Mononuclear cell (primary cell): ENCODE data around the gene APELA. TPM values are rescaled to one million over a fixed set of nuclear protein-coding genes. Genes with fewer than 3 reads are reported as not detected.
"Not testable (repeated sequence)": the region's sequence is repeated elsewhere in the genome, so short reads cannot be mapped to it uniquely, and the experiment has no call there.

Experiments
- H3K27me3 ChIP-seq: 2 replicates; pipeline ENCODE4 v1.6.0; 2011; ENCODE audit warnings: low read length, control low read depth; ENCODE audit not compliant: insufficient read depth
- H3K4me1 ChIP-seq: 2 replicates; pipeline ENCODE4 v1.5.1; 2011; ENCODE audit warnings: mild to moderate bottlenecking, low read length, control low read depth; ENCODE audit not compliant: insufficient read depth
- H3K4me3 ChIP-seq: 2 replicates; pipeline ENCODE4 v1.5.1; 2011; ENCODE audit warnings: mild to moderate bottlenecking, low read length, moderate library complexity
- H3K9me3 ChIP-seq: 2 replicates; pipeline ENCODE4 v1.5.1; 2011; ENCODE audit warnings: low read depth, mild to moderate bottlenecking, control low read depth, low read length
- total RNA-seq: library from RNA; depleted of rRNA; stranded (reverse); fragments of >200 nt; gene quantifications from one replicate; pipeline ENCODE4 v1.2.3, GENCODE V29; 2012

APELA gene
- total RNA-seq, 1 donor, result not detected

DNA sequence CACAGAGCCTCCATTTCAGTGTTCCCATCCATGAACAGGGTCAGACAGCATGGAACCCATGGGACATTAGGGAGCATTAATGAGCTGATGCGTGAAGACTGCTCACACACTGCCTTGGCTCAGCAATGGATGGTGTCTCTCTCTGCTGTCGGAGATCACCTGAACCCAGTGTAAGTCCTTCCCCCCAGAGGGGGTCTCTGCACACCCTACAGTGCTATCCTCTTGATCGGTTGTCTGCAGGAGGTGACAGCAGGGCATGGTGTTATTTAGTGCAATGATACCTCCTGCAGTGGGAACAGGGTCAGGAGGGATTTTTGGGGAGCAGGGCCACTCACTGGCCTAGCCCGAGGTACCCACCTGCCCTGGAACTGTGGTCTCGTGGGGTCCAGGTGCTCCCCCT, 25.6 kb downstream of the APELA start:
- H3K9me3 ChIP-seq, result no peaks in the 10 kb centered on the region
- H3K4me3 ChIP-seq, result no peak overlapping the region
- no peaks in the 10 kb centered on the region for H3K27me3 ChIP-seq
- no peaks in the 10 kb centered on the region for H3K4me1 ChIP-seq

DNA sequence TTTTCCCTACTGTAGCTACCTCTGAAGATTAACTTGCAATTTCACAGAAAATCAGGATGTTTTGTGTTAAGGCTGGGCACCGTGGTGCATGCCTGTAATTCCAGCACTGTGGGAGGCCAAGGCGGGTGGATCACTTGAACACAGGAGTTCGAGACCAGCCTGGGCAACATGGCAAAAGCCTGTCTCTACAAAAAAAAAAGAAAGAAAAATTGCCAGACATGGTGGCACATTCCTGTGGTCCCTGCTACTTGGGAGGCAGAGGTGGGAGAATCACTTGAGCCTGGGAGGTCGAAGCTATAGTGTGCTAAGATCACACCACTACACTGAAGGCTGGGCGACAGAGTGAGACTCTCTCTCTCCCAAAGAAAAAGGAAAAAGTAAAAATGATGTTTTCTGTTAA, 27.4 kb downstream of the APELA start:
- Histone ChIP-seq H3K4me1 (no peaks in the 10 kb centered on the region), H3K27me3 (no peaks in the 10 kb centered on the region), H3K4me3 (no peak overlapping the region), H3K9me3 (no peaks in the 10 kb centered on the region)

DNA sequence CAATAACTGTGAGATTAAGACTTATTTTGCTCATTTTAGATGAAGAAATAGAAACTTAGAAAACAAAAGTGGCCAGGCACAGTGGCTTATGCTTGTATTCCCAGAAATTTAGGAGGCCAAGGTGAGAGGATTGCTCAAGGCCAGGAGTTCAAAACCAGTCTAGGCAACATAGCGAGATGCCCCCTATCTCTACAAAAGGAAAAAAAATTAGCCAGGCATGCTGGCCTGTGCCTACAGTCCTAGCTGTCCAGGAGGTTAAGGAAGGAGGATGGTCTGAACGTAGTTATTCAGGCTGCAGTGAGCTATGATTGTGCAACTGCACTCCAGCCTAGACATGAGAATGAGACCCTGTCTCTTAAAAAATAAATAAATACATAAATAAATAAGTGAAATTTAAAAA, 28.0 kb downstream of the APELA start:
- Histone ChIP-seq H3K27me3 (no peaks in the 10 kb centered on the region), H3K4me1 (no peaks in the 10 kb centered on the region), H3K9me3 (no peaks in the 10 kb centered on the region), H3K4me3 (no peak overlapping the region)

DNA sequence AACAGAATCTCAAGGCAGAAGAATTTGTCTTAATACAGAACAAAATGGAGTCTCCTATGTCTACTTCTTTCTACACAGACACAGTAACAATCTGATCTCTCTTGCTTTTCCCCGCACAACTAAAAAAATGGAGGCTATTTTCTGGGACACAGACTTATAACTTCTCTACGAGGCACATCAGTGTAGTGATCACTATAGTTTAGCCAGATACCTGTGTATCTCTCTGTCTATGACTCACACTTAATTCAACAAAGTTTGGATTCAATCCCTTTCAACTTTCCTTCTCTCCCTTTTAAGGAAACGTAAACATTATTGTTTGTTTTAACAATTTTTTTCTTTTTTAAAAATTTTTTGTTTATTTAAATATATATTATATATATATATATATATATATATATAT, 29.4 kb downstream of the APELA start:
- no peaks in the 10 kb centered on the region for H3K4me1 ChIP-seq
- H3K9me3 ChIP-seq, result no peaks in the 10 kb centered on the region
- H3K4me3 ChIP-seq, result no peak overlapping the region
- H3K27me3 ChIP-seq, result no peaks in the 10 kb centered on the region

DNA sequence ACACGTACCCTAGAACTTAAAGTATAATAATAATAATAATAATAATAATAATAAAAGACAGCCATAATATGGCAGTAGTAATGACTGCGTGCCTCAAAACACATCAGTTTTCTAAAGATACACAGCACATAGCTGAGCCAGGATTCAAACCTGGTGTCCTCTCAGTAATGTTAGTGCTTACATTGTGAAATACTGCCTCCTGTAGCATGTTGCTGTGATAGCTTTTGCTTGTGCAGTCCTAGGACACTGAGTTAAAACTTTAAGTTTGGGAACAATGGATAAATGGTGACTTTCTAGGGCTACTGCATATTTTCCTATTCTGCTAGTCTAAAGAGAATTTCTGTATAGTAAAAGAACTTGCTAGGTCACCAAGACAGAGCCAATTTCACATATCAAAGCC, 36.5 kb downstream of the APELA start:
- H3K27me3 ChIP-seq, H3K9me3 ChIP-seq, H3K4me3 ChIP-seq, H3K4me1 ChIP-seq: not testable (repeated sequence)

DNA sequence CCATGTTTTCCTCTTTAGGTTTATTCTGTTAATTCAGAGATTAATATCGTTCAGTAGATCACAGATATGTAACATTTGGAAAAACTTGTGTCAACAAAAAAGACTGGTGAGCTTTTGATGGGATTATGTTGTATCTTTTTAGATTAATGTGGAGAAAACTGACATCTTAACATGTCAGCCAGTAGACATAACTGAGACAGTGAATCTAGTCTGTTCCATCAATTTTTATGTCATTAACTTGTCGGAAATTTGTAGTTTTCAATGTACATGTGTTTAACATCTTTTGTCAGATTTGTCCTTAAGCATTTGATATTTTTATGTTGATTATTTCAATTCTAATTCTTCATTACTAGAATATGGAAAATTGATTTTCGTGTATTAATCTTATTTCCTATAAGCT, 42.0 kb downstream of the APELA start:
- peaks cover 2% of the 10 kb centered on the region for H3K27me3 ChIP-seq
- H3K4me1 ChIP-seq, result no peaks in the 10 kb centered on the region
- H3K4me3 ChIP-seq, result no peak overlapping the region
- no peaks in the 10 kb centered on the region for H3K9me3 ChIP-seq

DNA sequence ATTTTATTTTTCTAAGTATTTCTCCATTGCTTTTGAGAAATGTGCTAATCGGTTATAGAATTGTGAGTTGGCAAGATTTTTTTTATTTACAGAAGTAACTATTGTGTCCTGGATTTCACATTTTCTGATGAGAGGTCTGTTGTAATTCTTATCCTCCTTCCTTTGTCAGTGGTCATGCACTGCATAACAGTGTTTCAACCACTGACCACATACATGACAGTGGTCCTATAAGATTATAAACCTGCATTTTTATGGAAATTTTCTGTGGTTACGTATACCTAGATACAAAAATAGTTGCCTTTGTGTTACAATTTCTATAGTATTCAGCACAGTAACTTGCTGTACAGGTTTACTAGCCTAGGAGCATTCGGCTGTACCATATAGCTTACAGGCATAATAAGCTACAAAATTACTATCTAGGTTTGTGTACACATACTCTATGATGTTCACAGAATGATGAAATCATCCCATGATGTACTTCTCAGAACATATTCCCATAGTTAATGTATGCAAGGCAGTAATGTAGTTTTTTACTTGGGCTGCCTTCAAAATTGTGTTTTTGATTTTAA, 47.8 kb downstream of the APELA start:
- Histone ChIP-seq H3K4me1 (no peaks in the 10 kb centered on the region), H3K4me3 (no peak overlapping the region), H3K9me3 (no peaks in the 10 kb centered on the region), H3K27me3 (peaks cover 2% of the 10 kb centered on the region)

DNA sequence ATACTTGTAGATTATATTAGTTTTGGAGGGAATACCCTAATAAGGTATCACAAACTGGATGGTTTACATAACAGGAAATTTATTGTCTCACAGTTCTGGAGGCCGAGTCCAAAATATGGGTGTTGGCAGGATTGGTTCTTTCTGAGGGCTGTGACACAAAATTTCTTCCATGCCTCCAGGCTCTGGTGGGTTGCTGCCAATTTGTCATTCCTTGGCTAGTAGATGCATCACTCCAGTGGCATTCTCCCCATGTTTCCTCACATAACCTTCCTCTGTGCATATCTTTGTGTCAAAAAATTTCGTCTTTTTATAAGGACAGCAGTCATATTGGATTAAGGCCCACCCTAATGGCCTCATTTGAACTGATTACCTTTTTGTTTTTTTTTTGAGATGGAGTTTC, 49.3 kb downstream of the APELA start:
- peaks cover 2% of the 10 kb centered on the region for H3K27me3 ChIP-seq
- no peak overlapping the region for H3K4me3 ChIP-seq
- no peaks in the 10 kb centered on the region for H3K4me1 ChIP-seq
- H3K9me3 ChIP-seq, result no peaks in the 10 kb centered on the region

DNA sequence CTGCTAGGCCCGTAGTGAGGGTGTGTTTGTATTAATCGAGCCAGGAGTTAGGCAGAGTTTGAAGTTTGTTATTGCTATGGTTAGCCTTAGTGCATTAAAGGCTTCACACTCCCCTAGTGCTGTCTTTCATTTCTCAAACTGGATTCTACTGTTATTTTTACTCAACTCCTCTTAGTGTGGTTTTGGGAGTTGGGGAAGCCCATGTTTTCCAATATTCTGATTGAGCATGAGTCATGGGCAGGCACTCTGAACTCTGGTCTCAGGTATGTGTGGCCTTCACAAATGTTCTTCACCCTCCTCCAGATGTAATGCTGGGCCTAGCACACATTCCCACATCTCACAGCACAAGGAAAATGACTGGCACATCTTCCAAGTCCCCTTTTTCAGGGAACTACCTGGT, 50.1 kb downstream of the APELA start:
- H3K27me3 ChIP-seq, result not testable (repeated sequence)

DNA sequence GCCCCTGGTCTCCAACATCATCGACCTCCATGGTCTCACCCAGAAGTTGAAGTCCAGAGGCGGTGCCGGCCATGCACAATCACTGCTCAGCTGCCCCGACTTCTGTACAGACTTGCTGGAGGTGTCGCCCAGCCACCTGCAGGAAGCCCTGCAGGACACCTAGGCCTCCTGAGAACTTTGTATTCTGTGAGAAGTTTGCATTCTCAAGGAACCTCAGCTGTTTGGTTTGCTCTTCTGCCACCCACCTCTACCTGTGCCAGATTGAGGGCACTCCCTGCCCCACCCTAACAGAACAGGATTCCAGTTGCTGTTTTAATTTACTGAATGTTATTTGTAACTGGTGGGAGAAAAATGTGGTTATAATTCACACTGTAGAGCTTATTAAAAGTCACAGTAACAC, 53.7 kb downstream of the APELA start:
- Histone ChIP-seq H3K27me3 (no peaks in the 10 kb centered on the region), H3K9me3 (no peaks in the 10 kb centered on the region), H3K4me1 (no peaks in the 10 kb centered on the region), H3K4me3 (no peak overlapping the region)

More for the DNA sequence above, 50.1 kb downstream of the APELA start:
- not testable (repeated sequence) for H3K4me1 ChIP-seq, H3K4me3 ChIP-seq, H3K9me3 ChIP-seq

DNA sequence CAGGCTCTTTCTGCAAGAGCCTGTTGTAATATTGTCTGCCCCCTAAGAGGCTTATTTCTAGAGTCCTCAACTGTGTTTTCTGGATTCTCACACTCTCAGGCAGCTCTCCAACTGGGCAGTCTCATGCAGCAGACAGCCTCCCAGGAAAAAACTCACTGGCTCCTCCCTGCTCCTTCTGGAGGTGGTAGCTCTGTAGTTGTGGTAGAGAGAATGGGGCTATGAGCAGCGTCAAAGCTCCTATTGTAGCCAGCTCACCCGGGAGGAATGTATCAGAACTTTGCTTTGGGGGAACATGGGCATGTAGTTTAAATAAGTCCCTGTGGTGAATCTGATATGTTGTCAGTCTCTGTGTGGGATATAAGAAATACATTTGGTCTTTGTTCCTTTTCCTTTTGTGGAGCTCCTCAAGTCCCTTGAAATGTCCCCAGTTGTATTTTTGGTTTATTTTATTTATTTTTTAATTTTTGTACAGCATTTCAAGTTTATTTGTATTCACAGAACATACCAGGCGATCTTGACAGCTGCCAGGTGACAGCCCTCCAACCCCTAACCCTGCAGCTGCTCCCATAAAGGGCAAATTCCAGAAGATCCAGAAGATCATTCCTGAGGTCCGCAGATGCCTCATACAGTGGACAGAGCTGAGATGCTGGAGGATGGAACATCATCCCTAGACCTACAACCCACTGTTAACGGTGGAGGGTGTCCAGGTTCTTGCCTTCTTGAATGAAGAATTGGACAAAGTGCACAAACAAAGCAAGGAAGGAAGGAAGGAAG, 54.8 kb downstream of the APELA start:
- H3K4me1 ChIP-seq, result no peaks in the 10 kb centered on the region
- H3K27me3 ChIP-seq, result no peaks in the 10 kb centered on the region
- no peaks in the 10 kb centered on the region for H3K9me3 ChIP-seq
- no peak overlapping the region for H3K4me3 ChIP-seq

DNA sequence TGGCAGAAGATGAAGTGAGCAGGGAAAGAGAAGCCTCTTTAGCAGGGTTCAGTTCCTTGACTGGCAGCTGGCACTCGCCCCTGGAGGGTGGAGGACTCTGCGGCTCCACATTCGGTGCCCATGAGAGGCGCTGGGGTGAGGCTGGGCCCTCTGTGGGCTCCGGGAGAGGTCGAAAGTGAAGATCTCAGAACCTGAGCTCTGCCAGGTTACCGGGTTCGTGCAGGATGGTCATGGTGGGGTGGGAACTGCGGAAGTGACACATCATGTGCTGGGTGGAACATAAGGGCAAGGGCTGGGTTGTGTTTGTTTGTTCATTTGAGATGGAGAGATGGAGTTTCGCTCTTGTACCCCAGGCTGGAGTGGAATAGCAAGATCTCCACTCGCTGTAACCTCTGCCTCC, 56.3 kb downstream of the APELA start:
- no peaks in the 10 kb centered on the region for H3K27me3 ChIP-seq

DNA sequence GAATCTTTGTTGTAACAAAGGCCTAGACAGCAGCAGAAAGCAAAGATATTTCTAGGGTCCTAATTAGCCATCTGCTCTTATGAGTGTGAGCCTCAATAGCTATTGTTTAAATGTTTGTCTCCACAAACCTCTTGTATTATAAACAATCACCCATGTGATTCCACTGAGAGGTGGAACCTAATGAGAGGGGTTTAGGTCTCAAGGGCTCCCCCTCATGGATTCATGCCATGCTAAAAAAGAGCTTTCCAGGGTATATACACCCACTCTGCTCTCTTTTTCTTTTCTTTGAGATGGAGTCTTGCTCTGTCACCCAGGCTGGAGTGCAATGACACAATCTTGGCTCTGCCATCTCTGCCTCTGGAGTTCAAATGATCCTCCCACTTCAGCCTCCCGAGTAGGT, 58.4 kb downstream of the APELA start:
- Histone ChIP-seq H3K4me1 (no peaks in the 10 kb centered on the region), H3K27me3 (no peaks in the 10 kb centered on the region)

More for the DNA sequence above, 56.3 kb downstream of the APELA start:
- H3K4me3 ChIP-seq, result no peak overlapping the region
- no peaks in the 10 kb centered on the region for H3K4me1 ChIP-seq
- H3K9me3 ChIP-seq, result no peaks in the 10 kb centered on the region

DNA sequence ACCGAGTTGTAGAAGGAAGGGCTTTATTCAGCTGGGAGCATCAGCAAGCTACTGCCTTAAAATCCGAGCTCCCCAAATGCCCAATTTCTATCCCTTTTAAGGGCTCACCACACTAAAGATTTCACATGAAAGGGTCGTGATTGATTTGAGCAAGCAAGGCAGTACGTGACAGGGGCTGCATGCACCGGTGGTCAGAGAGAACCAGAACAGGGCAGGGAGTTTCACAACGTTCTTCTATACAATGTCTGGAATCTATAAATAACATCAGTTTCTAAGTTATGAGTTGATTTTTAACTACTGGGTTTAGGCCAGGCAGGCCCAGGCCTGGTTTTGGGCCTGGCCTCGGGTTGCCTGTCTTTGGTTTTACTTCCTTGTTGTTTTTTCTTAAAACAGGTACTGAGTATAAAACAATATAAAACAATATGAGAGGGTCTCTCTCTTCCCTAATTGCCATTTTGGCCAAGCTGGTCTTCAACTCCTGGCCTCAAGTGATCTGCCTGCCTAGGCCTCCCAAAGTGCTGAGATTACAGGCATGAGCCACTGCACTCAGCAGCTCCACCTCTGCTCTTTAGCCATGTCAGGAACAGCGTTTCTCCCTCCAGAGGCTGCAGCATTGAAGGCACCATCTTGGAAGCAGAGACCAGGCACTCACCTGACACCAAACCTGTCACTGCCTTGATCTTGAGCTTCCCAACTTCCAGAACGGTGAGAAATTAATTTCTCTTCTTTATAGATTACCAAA, 59.1 kb downstream of the APELA start:
- not testable (repeated sequence) for H3K4me1 ChIP-seq, H3K9me3 ChIP-seq, H3K4me3 ChIP-seq, H3K27me3 ChIP-seq

More for the DNA sequence above, 58.4 kb downstream of the APELA start:
- Histone ChIP-seq H3K9me3 (no peaks in the 10 kb centered on the region), H3K4me3 (no peak overlapping the region)

DNA sequence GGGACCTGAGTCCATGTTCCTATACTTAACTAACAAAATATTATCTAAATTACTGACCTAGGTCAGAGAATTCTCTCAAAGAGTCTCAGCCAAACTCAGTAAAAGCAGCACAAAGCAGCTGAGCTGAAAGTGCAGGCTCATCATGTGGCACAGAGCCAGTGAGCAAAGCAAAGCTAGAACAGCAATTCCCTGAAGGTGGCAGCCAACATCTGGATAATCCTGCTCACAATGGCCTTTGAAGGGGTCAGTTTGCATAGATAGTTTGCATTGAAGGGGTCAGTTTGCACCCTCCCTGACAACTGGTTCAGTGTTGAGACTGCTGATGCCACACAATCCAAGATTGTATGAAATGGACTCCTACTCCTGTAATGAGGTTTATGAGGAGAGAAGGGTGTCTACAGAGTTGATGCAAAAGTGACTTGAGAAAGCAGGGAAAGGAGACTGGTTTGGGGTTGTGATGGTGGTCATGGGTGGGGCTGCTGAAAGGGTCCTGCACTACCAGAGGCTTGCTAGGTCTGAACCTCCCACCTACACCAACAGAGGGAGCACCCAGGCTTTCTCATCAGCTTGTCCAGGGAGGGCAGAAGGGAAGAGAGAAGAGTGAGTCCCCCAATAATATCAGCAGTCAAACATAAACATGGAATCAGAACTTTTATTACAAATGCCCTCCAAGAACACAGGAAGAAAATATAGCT, 60.7 kb downstream of the APELA start:
- no peaks in the 10 kb centered on the region for H3K9me3 ChIP-seq
- no peak overlapping the region for H3K4me3 ChIP-seq
- H3K4me1 ChIP-seq, result no peaks in the 10 kb centered on the region
- no peaks in the 10 kb centered on the region for H3K27me3 ChIP-seq
